Measurements from ENCODE around the gene PHLDB1. TPM values are rescaled to one million over a fixed set of nuclear protein-coding genes. Genes with fewer than 3 reads are reported as not detected.

The PHLDB1 gene
- polyA plus RNA-seq, 1 donor (not counting 4 experiments of a cell fraction or from before 2014, with no cell fraction given), result 35.0 TPM

- H3K9me1 ChIP-seq (ENCODE audit: control insufficient read depth, extremely low read depth, insufficient read depth, low read length), result no peaks in the 10 kb centered on the region
- H3K4me1 ChIP-seq (ENCODE audit: control insufficient read depth, extremely low read depth, insufficient read depth, low read length), result peaks cover 68% of the 10 kb centered on the region
- H3K4me2 ChIP-seq (ENCODE audit: control insufficient read depth, extremely low read depth, insufficient read depth, low read depth, low read length), result peak overlapping the region; percentile 44
- dilution Hi-C loops (cut with MboI; ENCODE audit: extremely low pct_ligation_motif_present, low sequenced_read_pairs), result no loop called here
- DNase-seq (ENCODE audit: low read depth, low spot score), result no peak
- peak overlapping the region in 1 of 3 experiments; percentile 28 for H3K4me3 ChIP-seq (ENCODE audit: control insufficient read depth in 2 of 3, extremely low read depth in 1 of 3, insufficient read depth in 2 of 3, low read depth in 1 of 3, low read length in 3 of 3)
- H3K27me3 ChIP-seq (ENCODE audit: control insufficient read depth, extremely low read depth, insufficient read depth, low read length), result no peaks in the 10 kb centered on the region
- H3K9ac ChIP-seq (ENCODE audit: control insufficient read depth, extremely low read depth, insufficient read depth, low read length), result no peak overlapping the region
- no peak overlapping the region for H2AFZ ChIP-seq (ENCODE audit: control insufficient read depth, low read length)
- peak overlapping the region; percentile 27 for H3K27ac ChIP-seq (ENCODE audit: control insufficient read depth, insufficient read depth, low read length)
- TF ChIP-seq CTCF (optimal IDR thresholded peaks at IDR 0.05 in 1 of 3, IDR thresholded peaks at IDR 0.05 in 1 of 3, conservative IDR thresholded peaks at IDR 0.05 in 1 of 3; ENCODE audit: extremely low read depth in 1 of 3, insufficient read depth in 2 of 3, low read length in 3 of 3), result no peak
- no peak for TF ChIP-seq EZH2 (IDR thresholded peaks at IDR 0.05; ENCODE audit: low read length)
- peak; percentile 44 for FAIRE-seq
- H3K36me3 ChIP-seq (ENCODE audit: control insufficient read depth in 2 of 2, extremely low read depth in 1 of 2, insufficient read depth in 2 of 2, low read length in 2 of 2), result peaks cover 17 to 25% of the 10 kb centered on the region in 2 experiments
- no peaks in the 10 kb centered on the region for H3K9me3 ChIP-seq (ENCODE audit: control insufficient read depth, low read depth, low read length)
- H4K20me1 ChIP-seq (ENCODE audit: control insufficient read depth, extremely low read depth, insufficient read depth, low read length), result no peaks in the 10 kb centered on the region
- H3K79me2 ChIP-seq (ENCODE audit: control insufficient read depth, insufficient read depth, low read length), result peaks cover 9% of the 10 kb centered on the region
Observed at GRCh38 chr11:118625036-118625690, 17.7 kb downstream of the PHLDB1 start.

GRCh38 chr11:118625976-118626375 lies 18.6 kb downstream of the PHLDB1 start:
- Histone ChIP-seq H3K27ac (ENCODE audit: control insufficient read depth, insufficient read depth, low read length) (no peak overlapping the region), H3K27me3 (ENCODE audit: control insufficient read depth, extremely low read depth, insufficient read depth, low read length) (no peaks in the 10 kb centered on the region), H3K9me1 (ENCODE audit: control insufficient read depth, extremely low read depth, insufficient read depth, low read length) (no peaks in the 10 kb centered on the region), H3K9ac (ENCODE audit: control insufficient read depth, extremely low read depth, insufficient read depth, low read length) (no peak overlapping the region), H3K4me1 (ENCODE audit: control insufficient read depth, extremely low read depth, insufficient read depth, low read length) (peaks cover 66% of the 10 kb centered on the region), H4K20me1 (ENCODE audit: control insufficient read depth, extremely low read depth, insufficient read depth, low read length) (no peaks in the 10 kb centered on the region), H3K9me3 (ENCODE audit: control insufficient read depth, low read depth, low read length) (no peaks in the 10 kb centered on the region), H2AFZ (ENCODE audit: control insufficient read depth, low read length) (no peak overlapping the region), H3K4me3 (ENCODE audit: control insufficient read depth in 2 of 3, extremely low read depth in 1 of 3, insufficient read depth in 2 of 3, low read depth in 1 of 3, low read length in 3 of 3) (no peak overlapping the region), H3K36me3 (ENCODE audit: control insufficient read depth in 2 of 2, extremely low read depth in 1 of 2, insufficient read depth in 2 of 2, low read length in 2 of 2) (peaks cover 17 to 25% of the 10 kb centered on the region in 2 experiments), H3K4me2 (ENCODE audit: control insufficient read depth, extremely low read depth, insufficient read depth, low read depth, low read length) (no peak overlapping the region), H3K79me2 (ENCODE audit: control insufficient read depth, insufficient read depth, low read length) (peaks cover 9% of the 10 kb centered on the region)
- FAIRE-seq (no peak), DNase-seq (ENCODE audit: low read depth, low spot score) (no peak)
- TF ChIP-seq CTCF (optimal IDR thresholded peaks at IDR 0.05 in 1 of 3, IDR thresholded peaks at IDR 0.05 in 1 of 3, conservative IDR thresholded peaks at IDR 0.05 in 1 of 3; ENCODE audit: extremely low read depth in 1 of 3, insufficient read depth in 2 of 3, low read length in 3 of 3) (no peak), EZH2 (IDR thresholded peaks at IDR 0.05; ENCODE audit: low read length) (no peak)
- dilution Hi-C loops (cut with MboI; ENCODE audit: extremely low pct_ligation_motif_present, low sequenced_read_pairs), result no loop called here

All from keratinocyte (primary cell).